GM19099 (cell line): ENCODE data around the gene SUPT5H.

Experiments used
- POLR2A ChIP-seq: IDR thresholded peaks from 3 replicates; pipeline ENCODE4 v1.6.1; 2011; ENCODE audit warnings: low read depth; ENCODE audit not compliant: insufficient read length; ENCODE audit errors: extremely low read depth

SUPT5H gene

GRCh38 chr19:39428283-39429112, 16.9 kb upstream of the SUPT5H start:
- peak; percentile 14 for TF ChIP-seq POLR2A

GRCh38 chr19:39430675-39431593, 14.4 kb upstream of the SUPT5H start:
- TF ChIP-seq POLR2A = no peak

- TF ChIP-seq POLR2A = no peak
Measured at GRCh38 chr19:39432677-39433025, 12.7 kb upstream of the SUPT5H start.

GRCh38 chr19:39433480-39434079, 11.8 kb upstream of the SUPT5H start:
- peak; percentile 19 for TF ChIP-seq POLR2A

GRCh38 chr19:39434123-39435076, 11.0 kb upstream of the SUPT5H start:
- TF ChIP-seq POLR2A = no peak

- TF ChIP-seq POLR2A = peak; percentile 99
Measured at GRCh38 chr19:39435499-39436349, 9.7 kb upstream of the SUPT5H start, which contains the start of gene RPS16. Gene RPS16 (minus strand): TSS chr19:39435949. CDS start chr19:39435895, 54 bp downstream.

- TF ChIP-seq POLR2A = no peak
Measured at GRCh38 chr19:39436350-39436716, 9.0 kb upstream of the SUPT5H start.

- TF ChIP-seq POLR2A = no peak
Measured at GRCh38 chr19:39438270-39438934, 7.0 kb upstream of the SUPT5H start.

- no peak for TF ChIP-seq POLR2A
Measured at GRCh38 chr19:39444598-39445195, 685 bp upstream of the SUPT5H start.

GRCh38 chr19:39446365-39447084, 1.1 kb downstream of the SUPT5H start:
- TF ChIP-seq POLR2A = no peak

GRCh38 chr19:39448271-39448670, 2.9 kb downstream of the SUPT5H start:
- no peak for TF ChIP-seq POLR2A
